ENCODE measurements around the gene TUBGCP3.

The TUBGCP3 gene

DNA sequence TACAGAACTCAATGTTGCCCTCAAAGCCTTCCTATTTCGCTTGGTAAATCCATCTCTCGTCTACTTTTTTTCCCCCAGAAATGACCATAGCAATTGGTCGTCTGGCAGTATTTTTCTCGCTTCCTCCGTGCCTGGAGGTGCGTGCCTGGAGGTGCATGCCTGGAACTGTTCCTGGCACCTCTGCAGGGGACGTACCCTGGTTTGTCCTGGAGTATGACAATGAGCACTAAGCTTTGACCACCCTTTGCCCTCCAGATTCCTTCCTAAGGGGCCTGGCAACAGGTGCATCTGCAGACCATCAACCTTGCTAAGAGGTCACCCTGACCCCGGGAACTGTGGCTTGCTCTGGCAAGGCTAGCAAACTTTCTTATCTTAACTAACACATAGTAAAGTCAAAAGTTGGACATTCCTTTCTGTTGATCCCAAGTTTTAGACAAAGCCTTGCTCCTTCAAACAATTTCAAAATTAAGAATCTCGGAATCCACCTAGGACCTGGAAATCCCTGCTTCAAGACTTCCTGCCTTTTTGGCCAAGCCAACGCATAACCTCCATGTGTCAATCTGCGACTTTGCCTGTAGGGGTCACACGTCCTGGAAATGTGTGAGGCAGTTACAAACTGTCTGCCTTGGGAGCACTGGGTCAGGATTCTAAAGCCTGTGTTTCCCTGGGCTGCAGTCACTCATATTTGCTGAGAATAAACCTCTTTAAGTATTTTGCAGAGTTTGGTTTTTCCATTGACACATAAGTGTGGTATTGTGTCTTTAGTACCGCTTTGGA lies 28.8 kb upstream of the TUBGCP3 start:
- FAIRE-seq, result peak; percentile 80

DNA sequence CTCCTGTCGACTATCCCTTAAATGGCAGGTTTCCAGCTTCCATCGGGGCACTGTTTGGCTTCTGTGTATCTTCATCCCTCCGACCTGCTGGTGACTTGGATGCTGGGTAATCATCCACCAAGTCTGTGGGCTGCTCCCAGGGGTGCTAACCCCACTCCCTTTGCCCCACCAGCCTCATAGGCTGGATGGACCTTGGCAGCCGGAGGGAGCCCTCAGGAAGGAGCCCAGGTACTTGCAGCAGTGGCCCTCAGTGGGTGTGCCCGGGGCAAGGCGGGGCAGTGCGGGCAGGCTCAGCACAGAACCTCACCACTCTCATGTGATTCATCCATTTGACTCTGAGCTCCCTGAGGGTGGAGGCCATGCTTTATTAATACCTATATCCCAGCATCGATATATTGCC lies 27.4 kb upstream of the TUBGCP3 start:
- FAIRE-seq, result no peak

DNA sequence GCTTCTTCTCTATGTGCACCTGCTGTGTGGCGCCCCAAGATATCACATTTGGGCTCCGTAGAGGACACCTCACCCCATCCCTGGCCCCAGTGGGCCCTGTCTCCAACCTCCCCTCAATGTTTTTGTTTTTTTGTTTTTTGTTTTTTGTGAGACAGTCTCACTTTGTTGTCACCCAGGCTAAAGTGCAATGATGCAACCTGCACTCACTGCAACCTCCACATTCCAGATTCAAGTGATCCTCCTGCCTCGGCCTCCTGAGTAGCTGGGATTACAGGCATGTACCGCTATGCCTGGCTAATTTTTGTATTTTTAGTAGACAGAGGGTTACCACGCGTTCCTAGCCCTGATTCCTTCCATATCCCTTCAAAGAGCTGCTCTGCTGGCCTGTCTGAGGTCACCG lies 26.9 kb upstream of the TUBGCP3 start:
- FAIRE-seq, result no peak

DNA sequence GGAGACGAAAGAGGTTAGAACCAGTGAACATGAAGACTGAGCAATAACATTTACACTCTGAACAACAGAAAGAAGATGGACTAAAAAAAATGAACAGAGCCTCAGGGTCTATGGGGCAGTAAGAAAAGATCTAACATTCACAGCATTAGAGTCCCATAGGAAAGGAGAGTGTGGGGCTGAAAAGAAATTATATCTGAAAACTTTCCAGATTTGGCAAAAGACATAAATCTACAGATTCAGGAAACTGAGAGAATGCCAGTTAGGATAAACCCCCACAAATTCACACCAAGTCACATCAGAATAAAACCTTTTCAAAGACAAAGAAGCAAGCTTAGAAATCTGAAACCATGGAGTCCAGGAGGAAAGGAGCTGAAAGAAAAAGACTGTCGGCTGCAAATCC lies 20.3 kb upstream of the TUBGCP3 start:
- no peak for FAIRE-seq

DNA sequence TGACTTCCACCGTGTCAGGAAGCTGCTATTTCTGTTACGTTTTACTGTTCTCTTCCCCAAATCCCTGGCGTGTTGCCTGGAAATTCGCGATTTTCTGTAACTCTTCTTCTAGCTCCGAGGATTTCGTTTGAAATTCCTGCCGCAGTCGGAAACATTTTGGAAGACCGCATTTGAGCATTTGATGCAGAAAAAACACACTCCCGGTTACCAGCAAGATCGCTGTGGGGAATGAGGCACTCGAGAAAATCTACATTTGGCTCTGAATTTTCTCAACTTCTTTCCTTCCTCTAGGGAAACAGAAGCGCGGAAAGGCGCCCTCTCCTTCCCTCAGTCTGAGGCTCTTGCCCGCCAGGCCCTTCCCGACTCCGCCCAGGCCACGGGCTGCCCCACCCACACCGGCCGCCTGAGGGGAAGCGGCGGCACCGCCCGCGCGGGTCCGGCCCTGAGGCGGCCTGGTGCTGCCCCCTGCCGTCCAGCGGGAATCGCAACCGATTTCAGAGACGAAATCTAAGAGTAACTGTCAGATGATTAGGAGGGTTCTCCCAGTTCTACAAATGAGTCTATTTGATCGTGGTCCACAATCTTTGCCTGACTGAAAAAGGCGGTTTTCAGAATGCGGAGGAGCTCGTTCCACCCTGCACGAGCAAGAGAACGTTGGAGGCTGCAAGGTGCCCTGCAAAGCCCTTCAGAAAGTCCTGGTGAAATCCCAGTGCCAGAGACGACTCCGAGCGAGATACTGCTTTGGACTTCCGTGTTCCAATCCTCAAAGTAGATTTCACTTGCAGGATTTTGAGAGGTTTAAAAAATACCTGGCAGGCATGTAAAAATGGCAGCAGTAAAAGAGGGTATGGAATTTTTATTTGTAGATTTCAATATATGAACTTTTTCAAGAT lies 18.4 kb upstream of the TUBGCP3 start:
- peak; percentile 74 for FAIRE-seq

DNA sequence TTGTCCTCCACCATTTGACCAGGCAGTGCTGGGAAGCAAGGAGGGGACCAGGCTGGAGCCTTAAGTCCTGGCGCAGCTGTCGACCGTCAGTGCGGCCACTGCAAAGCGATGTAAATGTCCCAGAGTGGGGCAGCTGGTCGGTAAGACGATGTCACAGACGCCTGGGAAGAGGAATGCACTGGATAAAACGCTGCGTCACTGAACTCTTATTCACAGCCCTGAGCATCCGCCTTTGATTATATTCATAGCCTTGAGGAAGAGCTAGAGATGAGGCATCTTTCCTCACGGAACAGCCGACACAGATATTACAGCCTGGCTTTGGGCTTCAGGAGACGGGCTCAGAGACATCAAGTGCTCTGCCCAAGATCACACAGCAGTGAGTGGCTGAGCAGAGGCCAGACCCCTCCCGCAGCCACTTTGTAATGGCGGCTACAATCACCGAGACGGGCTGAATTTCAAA lies 17.6 kb upstream of the TUBGCP3 start:
- no peak for FAIRE-seq

DNA sequence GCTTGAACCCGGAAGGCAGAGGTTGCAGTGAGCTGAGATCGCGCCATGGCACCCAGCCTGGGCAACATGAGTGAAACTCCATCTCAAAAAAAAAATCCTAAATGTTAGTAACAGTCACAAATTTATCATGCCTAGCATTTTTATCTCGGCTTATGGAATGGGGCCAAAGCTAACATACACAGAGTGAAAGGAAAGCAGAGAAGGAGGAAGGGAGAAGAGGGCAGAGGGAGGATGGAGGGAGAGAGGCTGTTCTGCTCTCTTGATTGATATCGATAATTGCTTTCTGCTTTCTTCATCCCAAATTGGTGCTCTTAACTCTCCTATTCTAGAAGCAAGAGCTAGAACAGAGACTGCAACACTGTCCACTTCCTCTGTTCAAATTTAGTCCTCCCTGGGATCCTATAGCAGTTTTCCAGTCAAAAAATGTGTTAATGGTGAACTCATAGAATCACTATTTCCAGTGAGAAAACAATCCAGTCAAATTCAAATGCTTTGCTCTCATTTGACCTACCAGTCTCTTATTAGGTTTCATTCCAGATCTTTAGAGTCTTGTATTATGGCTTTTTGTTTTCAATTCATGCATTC lies 15.8 kb upstream of the TUBGCP3 start:
- FAIRE-seq, result no peak

DNA sequence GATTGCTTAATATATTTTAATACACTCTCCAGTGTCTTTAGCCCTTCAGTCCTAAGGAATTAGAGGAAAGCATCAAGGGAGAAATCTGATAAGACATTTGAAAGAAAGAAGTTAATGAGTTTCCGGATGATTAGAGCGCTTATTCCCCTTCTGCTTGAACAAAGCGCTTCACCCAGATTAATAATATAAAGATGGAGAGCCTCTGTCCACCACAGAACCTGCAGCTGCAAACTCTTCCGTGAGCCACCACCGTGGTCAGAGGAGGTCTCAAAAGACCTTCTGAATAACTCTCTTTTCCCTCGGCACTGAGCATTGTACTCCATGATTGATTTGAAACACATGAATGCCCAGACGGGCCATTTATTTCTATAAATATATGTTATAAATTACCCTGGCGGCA lies 14.2 kb upstream of the TUBGCP3 start:
- no peak for FAIRE-seq

DNA sequence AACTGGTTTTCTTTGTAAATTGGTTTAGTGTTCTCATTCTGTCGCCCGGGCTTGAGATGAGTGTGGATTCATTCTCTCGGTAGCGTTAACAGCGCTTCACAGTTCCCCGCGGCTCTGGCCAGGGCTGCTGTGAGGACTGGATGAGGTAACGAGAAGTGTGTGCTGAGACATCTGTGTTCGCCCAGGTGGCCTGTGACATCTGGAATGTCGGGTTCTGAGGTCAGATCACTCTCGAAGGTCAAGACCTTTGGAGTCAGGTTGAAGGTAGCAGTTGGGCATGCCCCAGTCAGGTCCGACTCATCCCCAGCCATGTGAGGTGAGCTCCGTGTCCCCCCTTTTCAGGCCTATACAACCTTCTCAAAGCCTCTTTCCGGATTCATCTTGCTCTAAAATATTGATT lies 13.4 kb upstream of the TUBGCP3 start:
- FAIRE-seq, result no peak

DNA sequence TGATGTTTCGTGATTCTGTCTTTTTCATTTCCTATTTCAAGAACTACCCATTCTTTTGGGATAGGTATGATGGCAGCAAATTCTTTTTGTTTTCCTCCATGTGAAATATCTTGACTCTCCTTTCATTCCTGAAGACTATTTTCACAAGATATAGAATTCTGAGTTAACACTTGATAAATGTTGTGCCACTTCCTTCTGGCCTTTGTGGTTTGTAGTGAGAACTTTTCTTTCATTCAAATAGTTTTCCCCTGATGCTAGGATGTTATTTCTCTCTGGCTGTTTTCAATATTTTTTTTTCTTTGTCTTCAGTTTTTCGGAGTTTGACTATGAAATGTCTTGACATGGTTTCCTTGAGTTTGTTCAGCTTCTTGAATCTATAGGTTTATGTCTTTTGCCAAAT lies 8.3 kb upstream of the TUBGCP3 start:
- FAIRE-seq, result no peak

DNA sequence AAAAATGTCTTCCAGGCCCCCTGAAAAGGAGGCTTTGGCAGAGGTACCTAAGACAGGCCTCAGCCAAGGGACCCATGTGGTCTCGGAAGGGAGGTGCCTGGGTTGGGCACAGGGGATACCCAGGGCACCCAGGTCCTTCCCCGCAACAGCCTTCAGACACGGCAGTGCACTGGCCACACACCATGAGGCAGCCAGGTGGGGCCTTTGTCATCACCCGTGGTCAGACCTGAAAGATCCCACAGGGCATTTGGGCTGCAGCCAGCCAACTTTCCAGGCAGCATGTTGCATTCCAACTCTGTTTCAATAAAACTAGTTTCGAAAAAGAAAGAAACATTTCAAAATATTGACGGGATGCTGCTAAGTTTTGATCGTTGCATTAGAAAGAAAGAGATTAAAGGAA lies 4.7 kb upstream of the TUBGCP3 start:
- FAIRE-seq, result no peak

DNA sequence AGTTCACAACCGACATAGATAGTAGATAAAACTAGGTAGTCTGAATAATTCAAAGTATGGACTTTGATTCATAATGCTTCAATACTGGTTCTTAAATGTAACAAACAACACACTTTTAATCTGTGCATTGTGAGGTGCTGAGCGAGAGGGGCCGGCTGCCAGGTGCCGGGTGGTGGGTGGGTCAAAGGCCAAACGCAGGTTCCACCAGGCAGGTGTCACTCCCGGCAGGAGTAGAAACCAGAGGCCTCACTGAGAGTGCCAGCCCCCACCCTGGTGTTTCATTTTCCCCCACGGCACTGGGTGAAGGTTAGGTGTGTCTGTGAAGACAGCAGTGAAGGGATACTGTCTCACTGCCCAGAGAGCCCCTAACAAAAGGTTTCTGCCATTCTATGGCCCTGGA lies 4.2 kb upstream of the TUBGCP3 start:
- no peak for FAIRE-seq

DNA sequence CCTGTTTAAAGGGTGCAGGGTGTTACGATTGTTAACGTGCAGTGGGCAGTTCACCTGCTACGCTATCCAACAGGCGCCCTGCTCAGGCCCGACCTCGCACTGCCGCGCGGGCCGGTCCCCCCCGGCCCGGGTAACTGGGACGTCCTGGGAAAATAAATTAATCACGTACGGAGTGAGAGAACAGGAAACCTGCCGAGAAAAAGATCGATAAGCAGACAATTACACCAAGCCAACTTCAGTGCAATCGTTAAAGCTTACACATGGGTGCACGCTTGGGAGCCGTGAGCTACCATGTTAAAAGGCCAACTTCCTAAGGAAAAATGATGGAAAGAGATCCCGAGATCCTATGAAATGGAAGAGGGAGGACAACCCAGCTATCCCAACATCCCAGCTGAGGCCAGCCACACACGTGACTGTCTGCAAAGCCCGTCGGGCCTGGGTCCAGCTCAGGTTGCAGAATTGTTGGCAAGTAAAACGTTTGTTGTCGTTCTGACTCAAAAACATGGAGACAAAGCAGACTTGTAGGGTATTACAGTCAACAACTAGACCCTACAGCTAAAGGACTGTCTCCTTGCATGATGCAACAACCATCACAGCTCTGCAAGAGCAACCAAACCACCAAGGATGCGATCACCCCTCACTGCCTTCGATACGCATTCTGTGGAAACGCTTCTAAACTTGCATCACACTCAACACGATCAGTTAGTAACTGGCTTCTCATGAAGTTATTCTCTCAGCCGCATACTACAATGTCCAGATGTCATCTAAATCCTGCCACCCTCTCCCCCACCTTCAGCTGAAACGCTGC lies 741 bp upstream of the TUBGCP3 start:
- no peak for FAIRE-seq

DNA sequence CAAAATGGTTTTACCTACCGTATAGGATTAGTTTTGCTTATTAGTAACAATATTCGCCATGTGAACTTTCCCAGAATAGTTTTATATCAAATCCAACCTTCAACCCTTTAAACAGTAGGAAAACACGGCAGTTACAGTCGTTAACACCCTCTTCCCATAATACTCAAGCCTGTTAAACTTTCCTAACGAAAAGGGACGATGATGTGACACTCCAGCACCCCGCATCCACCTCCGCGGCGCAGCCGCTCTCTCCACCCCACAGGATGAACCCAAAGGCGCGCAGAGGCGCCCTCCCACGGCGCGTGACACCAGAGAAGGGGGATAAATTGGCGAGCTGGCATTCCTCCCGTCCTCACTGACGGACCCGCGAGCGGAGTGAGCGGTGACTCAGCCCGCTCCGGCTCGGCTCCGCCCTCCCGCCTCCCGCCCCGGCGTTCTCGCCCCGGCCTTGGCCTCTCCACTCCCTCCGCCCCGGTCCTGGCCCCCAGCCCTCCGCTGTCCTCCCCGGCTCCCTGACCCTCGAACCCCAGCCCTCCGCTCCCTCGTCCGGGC lies 665 bp downstream of the TUBGCP3 start:
- no peak for FAIRE-seq

DNA sequence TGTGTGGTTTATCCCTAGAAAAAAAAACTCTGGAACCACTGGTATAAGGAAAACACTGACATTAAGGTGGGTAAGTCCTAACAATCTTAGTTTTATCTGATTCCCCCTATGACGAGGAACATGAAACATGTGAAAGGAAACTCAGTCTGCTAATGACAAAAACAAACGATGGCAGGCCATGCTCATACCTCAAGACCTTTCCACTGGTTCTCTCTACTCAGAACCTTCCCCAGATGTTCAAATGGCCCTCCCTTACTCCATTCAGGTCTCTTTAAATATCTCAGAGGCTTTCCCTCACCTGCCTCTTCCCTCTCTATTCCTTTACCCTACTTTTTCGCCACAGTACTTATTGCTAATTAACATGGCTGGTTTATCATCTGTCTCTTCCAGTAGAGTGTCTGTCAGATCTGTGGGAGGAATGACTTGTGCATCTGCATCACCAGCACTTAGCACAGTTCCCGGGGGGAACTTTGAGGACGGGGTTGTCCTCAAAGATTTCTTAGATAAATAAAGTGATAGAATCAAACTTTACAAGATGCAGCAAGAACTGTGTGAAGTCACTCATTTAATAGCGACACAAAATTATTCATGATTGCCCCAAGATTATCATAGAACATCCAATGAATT lies 1.5 kb downstream of the TUBGCP3 start:
- FAIRE-seq, result no peak

DNA sequence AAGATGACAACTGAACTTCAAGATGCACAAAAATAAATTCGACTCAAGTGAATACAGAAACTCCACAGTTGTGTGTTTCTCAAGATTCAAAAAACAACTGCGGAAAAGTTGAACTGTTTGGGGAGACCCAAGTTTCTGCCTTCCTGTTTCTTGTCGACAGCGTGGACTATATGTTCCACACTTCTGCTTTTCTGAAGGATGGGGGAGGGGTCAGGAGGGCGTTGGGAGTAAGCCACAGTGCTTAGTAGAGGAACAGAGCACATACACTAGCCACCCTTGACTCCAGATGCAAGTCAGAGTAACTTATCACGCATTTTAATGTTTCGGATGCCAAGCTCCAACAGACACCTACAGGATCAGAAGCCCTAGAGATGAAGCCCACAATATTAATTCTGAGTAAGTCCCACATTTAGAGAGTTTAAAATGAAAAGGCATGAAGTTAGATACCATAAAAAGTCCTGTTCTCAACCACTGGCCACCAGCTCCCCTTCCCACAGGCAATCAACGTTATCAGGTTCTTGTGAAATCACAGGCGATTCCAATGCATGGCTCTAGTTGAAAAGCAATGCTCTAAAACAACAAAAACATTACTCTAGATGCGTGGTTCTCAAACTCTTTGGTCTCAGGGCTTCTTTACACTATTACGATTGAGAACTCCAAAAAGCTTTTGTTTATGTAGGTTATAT lies 4.2 kb downstream of the TUBGCP3 start:
- no peak for FAIRE-seq

DNA sequence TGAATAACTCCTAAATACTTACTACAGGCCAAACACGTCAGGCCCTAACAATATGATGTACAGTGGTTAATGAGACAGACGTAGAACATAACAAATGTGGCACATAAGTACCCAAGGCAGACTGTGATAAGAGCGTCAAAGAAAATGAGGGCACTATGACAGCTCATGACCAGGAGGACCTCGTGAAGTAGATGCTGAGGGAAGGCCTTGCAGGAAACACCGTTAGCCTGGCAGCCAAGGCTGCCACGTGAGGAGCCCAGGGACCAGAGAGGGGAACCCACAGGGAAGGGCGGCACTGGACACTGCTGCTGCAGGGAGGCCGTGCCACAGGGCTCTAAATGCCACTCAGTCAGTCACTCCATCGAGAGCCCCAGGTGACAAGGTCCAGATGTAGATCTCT lies 5.7 kb downstream of the TUBGCP3 start:
- FAIRE-seq, result no peak

DNA sequence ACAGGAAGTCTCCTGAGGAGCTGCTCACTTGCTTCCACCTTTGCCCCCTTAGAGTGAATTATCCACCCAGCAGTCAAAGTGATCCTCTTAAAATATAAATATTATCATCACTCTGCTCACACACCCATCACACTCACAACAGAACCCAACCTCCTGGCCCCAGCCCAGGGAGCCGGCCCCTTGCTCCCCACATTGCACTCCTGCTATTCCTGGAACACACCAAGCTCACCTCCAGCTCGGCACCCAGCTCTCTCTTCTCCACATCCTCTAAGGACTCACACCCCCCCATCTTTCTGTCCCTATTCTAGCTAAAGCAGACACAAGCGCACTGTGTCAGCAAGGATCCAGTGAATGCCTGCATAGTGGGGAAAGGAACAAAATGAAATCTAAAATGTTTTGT lies 7.0 kb downstream of the TUBGCP3 start:
- FAIRE-seq, result no peak

DNA sequence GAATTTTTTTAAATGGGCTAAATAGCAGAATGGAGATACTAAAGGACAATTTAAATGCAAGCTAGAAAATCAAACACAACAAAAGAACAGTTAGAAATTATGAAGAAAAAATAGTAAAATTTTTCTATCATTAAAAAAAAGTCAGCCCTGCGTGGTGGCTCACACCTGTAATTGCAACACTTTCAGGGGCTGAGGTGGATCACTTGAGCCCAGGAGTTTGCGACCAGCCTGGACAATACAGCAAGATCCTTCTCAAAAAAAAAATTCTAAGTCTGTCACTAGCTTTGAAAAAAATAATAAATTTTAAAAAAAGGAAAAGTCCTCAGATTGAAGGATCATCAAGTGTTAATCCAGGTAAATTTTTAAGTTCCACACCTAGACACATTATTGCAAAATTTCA lies 7.7 kb downstream of the TUBGCP3 start:
- no peak for FAIRE-seq

DNA sequence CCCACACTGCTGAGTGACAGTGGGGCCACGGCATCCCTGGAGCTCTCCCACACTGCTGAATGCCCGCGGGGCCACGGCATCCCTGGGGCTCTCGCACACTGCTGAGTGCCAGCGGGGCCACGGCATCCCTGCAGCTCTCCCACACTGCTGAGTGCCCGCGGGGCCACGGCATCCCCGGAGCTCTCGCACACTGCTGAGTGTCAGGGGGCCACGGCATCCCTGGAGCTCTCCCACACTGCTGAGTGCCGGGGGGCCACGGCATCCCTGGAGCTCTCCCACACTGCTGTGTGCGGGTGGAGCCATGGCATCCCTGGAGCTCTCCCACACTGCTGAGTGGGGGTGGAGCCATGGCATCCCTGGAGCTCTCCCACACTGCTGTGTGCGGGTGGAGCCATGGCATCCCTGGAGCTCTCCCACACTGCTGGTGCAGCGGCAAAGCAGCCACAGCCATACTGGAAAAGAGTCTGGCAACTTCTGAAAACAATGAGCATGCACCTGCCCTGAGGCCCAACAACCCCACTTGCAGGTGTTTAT lies 8.6 kb downstream of the TUBGCP3 start:
- no peak for FAIRE-seq

DNA sequence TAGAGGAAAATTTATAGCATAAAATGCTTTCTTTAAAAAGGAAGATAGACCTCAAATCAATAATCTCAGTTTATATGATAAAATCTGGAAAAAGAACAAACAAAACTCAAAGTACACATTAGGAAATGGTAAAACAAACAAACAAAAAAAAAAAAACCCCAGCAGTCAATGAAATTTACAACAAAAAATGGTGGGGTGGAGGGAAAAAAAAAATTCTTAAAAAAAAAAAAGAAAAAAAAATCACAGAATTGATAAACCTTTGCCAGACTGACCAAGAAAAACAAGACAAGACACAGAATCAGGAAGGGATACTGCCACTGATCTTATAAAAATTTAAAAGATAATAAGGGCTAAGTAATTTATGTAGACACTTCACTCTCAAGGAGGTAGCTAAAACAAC lies 11.2 kb downstream of the TUBGCP3 start:
- FAIRE-seq, result no peak
